ENCODE results near the gene CEP72.

- no peak for TF ChIP-seq POLR2A (IDR thresholded peaks at IDR 0.05)
- TF ChIP-seq, protein P1, sequence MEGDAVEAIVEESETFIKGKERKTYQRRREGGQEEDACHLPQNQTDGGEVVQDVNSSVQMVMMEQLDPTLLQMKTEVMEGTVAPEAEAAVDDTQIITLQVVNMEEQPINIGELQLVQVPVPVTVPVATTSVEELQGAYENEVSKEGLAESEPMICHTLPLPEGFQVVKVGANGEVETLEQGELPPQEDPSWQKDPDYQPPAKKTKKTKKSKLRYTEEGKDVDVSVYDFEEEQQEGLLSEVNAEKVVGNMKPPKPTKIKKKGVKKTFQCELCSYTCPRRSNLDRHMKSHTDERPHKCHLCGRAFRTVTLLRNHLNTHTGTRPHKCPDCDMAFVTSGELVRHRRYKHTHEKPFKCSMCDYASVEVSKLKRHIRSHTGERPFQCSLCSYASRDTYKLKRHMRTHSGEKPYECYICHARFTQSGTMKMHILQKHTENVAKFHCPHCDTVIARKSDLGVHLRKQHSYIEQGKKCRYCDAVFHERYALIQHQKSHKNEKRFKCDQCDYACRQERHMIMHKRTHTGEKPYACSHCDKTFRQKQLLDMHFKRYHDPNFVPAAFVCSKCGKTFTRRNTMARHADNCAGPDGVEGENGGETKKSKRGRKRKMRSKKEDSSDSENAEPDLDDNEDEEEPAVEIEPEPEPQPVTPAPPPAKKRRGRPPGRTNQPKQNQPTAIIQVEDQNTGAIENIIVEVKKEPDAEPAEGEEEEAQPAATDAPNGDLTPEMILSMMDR (IDR thresholded peaks at IDR 0.05): no peak
Observed at GRCh38 chr5:581941-582340, 30.2 kb upstream of the CEP72 start.
